OCI-LY3 (cell line): Measurements from ENCODE around the gene ANK3.

Experiments
- EZH2phosphoT487 ChIP-seq: fragments of 200-600 bp; shearing (Covaris generic); IDR thresholded peaks from 2 replicates; pipeline ENCODE4 v1.6.1; 2018; ENCODE audit warnings: antibody characterized with exemption, mixed run types, low read depth
- TF ChIP-seq, protein P1 (sequence below): fragments of 200-600, 300-600 bp; sonication (generic); IDR thresholded peaks from 2 replicates; pipeline ENCODE4 v1.5.1; 2014; ENCODE audit warnings: antibody characterized with exemption, low read length, low read depth

DNA sequence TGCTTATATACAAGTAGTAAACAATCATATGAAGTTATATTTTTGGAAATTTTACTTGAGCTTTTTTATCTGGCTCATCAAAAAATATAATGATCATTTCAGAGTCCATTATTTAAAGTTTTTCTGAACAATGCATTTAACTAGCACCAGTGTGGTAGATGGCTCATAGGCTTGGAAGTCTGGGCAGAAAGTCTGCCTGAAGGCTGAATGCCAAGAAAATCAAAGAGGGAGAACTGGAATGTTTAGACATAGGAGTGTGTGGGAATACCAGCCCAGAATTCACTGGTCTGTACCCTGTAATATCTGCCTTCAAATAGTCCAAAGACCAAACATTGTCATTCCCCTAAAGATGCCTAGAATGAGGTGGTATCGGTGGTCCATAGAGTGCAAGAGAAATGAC lies 40.3 kb upstream of the ANK3 start:
- TF ChIP-seq, protein P1, sequence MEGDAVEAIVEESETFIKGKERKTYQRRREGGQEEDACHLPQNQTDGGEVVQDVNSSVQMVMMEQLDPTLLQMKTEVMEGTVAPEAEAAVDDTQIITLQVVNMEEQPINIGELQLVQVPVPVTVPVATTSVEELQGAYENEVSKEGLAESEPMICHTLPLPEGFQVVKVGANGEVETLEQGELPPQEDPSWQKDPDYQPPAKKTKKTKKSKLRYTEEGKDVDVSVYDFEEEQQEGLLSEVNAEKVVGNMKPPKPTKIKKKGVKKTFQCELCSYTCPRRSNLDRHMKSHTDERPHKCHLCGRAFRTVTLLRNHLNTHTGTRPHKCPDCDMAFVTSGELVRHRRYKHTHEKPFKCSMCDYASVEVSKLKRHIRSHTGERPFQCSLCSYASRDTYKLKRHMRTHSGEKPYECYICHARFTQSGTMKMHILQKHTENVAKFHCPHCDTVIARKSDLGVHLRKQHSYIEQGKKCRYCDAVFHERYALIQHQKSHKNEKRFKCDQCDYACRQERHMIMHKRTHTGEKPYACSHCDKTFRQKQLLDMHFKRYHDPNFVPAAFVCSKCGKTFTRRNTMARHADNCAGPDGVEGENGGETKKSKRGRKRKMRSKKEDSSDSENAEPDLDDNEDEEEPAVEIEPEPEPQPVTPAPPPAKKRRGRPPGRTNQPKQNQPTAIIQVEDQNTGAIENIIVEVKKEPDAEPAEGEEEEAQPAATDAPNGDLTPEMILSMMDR, result no peak
- TF ChIP-seq EZH2phosphoT487, result no peak
